Right renal cortex interstitium (tissue), 3 donors: Measurements from ENCODE around the gene ST3GAL3. TPM values are rescaled to one million over a fixed set of nuclear protein-coding genes. Genes with fewer than 3 reads are reported as not detected.
A peak's percentile ranks its signal among the peaks of the same experiment; 100 is the strongest.

Experiments
- DNase-seq, 3 donors: peaks; one replicate each; pipeline ENCODE4 v3.0.0-alpha.2; 2013; ENCODE audit warnings: low read depth in 3 of 3, low spot score in 2 of 3
- polyA plus RNA-seq, 3 donors: library from polyadenylated mRNA; unstranded; fragments of 120-200 nt; gene quantifications; one replicate each; pipeline ENCODE4 v1.2.1, GENCODE V29; 2013; ENCODE audit not compliant: insufficient read length in 3 of 3

Gene ST3GAL3
- polyA plus RNA-seq, 3 donors, result 17.6 to 21.6 (median 19.5) TPM

GRCh38 chr1:43974443-43975248, 267.3 kb downstream of the ST3GAL3 start, which contains the start of gene ATP6V0B:
Gene ATP6V0B, plus strand, starts transcription at chr1:43974960. Its CDS starts 81 bp downstream, at chr1:43975041.
- DNase-seq, result peak in 2 of 3 donors; percentile 75 to 86

DNA sequence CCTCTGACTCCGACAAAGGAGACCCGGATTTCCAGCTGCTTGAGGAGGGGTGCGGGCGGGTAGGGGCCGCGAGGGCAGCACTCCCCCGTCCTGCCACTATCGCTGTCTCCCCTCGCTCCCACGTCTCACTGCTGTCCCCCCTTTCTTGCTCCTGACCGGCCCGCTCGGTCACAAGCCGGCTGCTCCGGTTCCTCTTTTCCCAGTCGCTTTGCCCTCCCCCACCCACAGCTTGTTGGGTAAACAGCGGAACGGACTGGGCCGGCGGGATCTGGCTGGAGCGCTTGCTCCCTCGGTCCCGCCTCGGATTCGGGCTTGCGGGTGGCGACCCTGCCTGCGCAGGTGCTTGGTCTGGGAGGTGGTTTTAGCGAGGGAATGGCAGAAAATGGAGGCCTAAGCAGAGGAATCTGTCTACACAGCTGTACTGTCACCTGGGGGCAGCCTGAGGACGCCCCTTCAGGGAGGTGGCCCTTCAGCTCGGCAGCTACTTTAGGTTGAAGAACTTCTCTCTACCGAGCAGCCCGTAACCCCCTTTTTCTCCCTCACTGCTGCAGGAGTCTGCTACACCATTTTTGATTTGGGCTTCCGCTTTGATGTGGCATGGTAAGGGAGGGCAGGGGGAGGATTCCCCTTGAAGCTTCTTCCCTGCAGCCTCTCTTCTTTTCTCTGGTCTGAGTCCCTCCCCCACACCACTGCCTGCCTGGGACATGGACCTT, 268.1 kb downstream of the ST3GAL3 start:
- DNase-seq, result no peak

DNA sequence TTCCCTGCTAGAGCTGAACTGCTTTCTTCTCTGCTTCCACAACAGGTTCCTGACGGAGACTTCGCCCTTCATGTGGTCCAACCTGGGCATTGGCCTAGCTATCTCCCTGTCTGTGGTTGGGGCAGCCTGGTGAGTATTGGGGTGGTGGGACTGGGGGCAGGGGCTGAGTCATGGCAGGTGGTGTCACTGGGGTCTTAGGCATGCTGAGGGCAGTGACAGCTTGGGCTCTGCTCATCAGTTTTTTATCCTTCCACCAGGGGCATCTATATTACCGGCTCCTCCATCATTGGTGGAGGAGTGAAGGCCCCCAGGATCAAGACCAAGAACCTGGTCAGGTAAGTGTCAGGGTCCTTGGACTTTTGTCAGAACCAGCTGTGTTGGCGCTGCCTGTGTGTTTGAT, 268.7 kb downstream of the ST3GAL3 start:
- no peak for DNase-seq

GRCh38 chr1:43976890-43977289, 269.6 kb downstream of the ST3GAL3 start:
- no peak for DNase-seq

GRCh38 chr1:43977376-43978263, 270.3 kb downstream of the ST3GAL3 start:
- no peak for DNase-seq

- DNase-seq, result no peak
Observed at GRCh38 chr1:43978264-43978550, 270.9 kb downstream of the ST3GAL3 start.

GRCh38 chr1:43978551-43979260, 271.4 kb downstream of the ST3GAL3 start, which contains the start of gene B4GALT2:
Gene B4GALT2, plus strand, starts transcription at chr1:43979210. Its CDS starts 1,951 bp downstream, at chr1:43981161.
- no peak for DNase-seq

DNA sequence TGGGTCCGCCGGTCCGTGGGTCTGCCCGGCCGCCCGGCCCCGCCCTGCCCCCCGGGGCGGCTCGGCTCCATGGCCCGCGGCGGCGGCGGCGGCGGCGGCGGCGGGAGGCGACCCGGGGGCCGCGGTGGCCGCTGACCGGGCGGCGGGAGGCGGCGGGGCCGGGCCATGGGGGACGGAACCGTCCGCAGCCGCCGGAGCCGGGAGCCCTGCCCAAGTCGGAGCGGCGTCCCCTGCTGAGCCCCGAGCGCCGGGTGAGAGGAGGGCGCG, 271.9 kb downstream of the ST3GAL3 start:
- no peak for DNase-seq

GRCh38 chr1:43979528-43980254, 272.4 kb downstream of the ST3GAL3 start:
- DNase-seq, result no peak

GRCh38 chr1:43980255-43981134, 273.2 kb downstream of the ST3GAL3 start:
- no peak for DNase-seq

Other genes starting within 250 kb of the ST3GAL3 start
- 100 to 1,000 TPM; 219 to 247 (median 227) TPM for gene PTPRF, start 176.7 kb upstream of the ST3GAL3 start, polyA plus RNA-seq
- gene KDM4A, start 57.4 kb upstream of the ST3GAL3 start, polyA plus RNA-seq, result 10 to 100 TPM; 55.3 to 60.5 (median 57.4) TPM
- gene ARTN, start 226.3 kb downstream of the ST3GAL3 start, polyA plus RNA-seq, result 1 to 10 TPM; 1.7 to 1.9 (median 1.7) TPM
- gene IPO13, start 239.4 kb downstream of the ST3GAL3 start, polyA plus RNA-seq, result 10 to 100 TPM; 33.6 to 36.0 (median 35.6) TPM